ENCODE results near the gene FAM120C. TPM values are rescaled to one million over a fixed set of nuclear protein-coding genes. Genes with fewer than 3 reads are reported as not detected.
A peak's percentile ranks its signal among the peaks of the same experiment; 100 is the strongest.

Gene FAM120C
- total RNA-seq, 1 donor from 2014 or later = 6.3 TPM

GRCh38 chrX:54182194-54182863 lies 725 bp downstream of the FAM120C start:
- Histone ChIP-seq H3K27ac (ENCODE audit: low read depth, low read length) (peak overlapping the region; percentile 76), H3K4me3 (ENCODE audit: low read length in 3 of 3) (peak overlapping the region; percentile 74 to 83 (median 80)), H3K9ac (ENCODE audit: low read depth in 1 of 3, low read length in 3 of 3) (peak overlapping the region; percentile 70 to 88 (median 74)), H3K27me3 (ENCODE audit: control insufficient read depth in 3 of 3, insufficient read depth in 3 of 3, low read length in 3 of 3) (no peaks in the 10 kb centered on the region), H3K9me3 (ENCODE audit: control insufficient read depth in 3 of 3, low read length in 3 of 3) (no peaks in the 10 kb centered on the region), H3K4me1 (ENCODE audit: control insufficient read depth in 3 of 3, insufficient read depth in 3 of 3, low read length in 3 of 3) (peaks cover 18 to 29% (median 22%) of the 10 kb centered on the region in 3 donors), H3K36me3 (ENCODE audit: control insufficient read depth in 3 of 3, insufficient read depth in 3 of 3, low read length in 3 of 3) (no peaks in the 10 kb centered on the region)

GRCh38 chrX:54181202-54181953 lies 1.7 kb downstream of the FAM120C start:
- Histone ChIP-seq H3K4me3 (ENCODE audit: low read length in 3 of 3) (peak overlapping the region; percentile 74 to 83 (median 80)), H3K27ac (ENCODE audit: low read depth, low read length) (no peak overlapping the region), H3K36me3 (ENCODE audit: control insufficient read depth in 3 of 3, insufficient read depth in 3 of 3, low read length in 3 of 3) (no peaks in the 10 kb centered on the region), H3K9me3 (ENCODE audit: control insufficient read depth in 3 of 3, low read length in 3 of 3) (no peaks in the 10 kb centered on the region), H3K9ac (ENCODE audit: low read depth in 1 of 3, low read length in 3 of 3) (peak overlapping the region in 2 of 3 donors; percentile 35 to 47), H3K27me3 (ENCODE audit: control insufficient read depth in 3 of 3, insufficient read depth in 3 of 3, low read length in 3 of 3) (no peaks in the 10 kb centered on the region), H3K4me1 (ENCODE audit: control insufficient read depth in 3 of 3, insufficient read depth in 3 of 3, low read length in 3 of 3) (peaks cover 18 to 29% (median 22%) of the 10 kb centered on the region in 3 donors)

GRCh38 chrX:54180403-54180802 lies 2.7 kb downstream of the FAM120C start:
- no peaks in the 10 kb centered on the region for H3K36me3 ChIP-seq (ENCODE audit: control insufficient read depth in 3 of 3, insufficient read depth in 3 of 3, low read length in 3 of 3)
- no peaks in the 10 kb centered on the region for H3K27me3 ChIP-seq (ENCODE audit: control insufficient read depth in 3 of 3, insufficient read depth in 3 of 3, low read length in 3 of 3)
- no peak overlapping the region for H3K27ac ChIP-seq (ENCODE audit: low read depth, low read length)
- H3K9me3 ChIP-seq (ENCODE audit: control insufficient read depth in 3 of 3, low read length in 3 of 3) = no peaks in the 10 kb centered on the region
- peak overlapping the region in 1 of 3 donors; percentile 33 for H3K9ac ChIP-seq (ENCODE audit: low read depth in 1 of 3, low read length in 3 of 3)
- peak overlapping the region in 1 of 3 donors; percentile 83 for H3K4me3 ChIP-seq (ENCODE audit: low read length in 3 of 3)
- peaks cover 18 to 29% (median 22%) of the 10 kb centered on the region in 3 donors for H3K4me1 ChIP-seq (ENCODE audit: control insufficient read depth in 3 of 3, insufficient read depth in 3 of 3, low read length in 3 of 3)

- Histone ChIP-seq H3K4me3 (ENCODE audit: low read length in 3 of 3) (peak overlapping the region in 1 of 3 donors; percentile 10), H3K27me3 (ENCODE audit: control insufficient read depth in 3 of 3, insufficient read depth in 3 of 3, low read length in 3 of 3) (no peaks in the 10 kb centered on the region), H3K4me1 (ENCODE audit: control insufficient read depth in 3 of 3, insufficient read depth in 3 of 3, low read length in 3 of 3) (peaks cover 18 to 26% (median 22%) of the 10 kb centered on the region in 3 donors), H3K9me3 (ENCODE audit: control insufficient read depth in 3 of 3, low read length in 3 of 3) (no peaks in the 10 kb centered on the region), H3K9ac (ENCODE audit: low read depth in 1 of 3, low read length in 3 of 3) (no peak overlapping the region), H3K36me3 (ENCODE audit: control insufficient read depth in 3 of 3, insufficient read depth in 3 of 3, low read length in 3 of 3) (no peaks in the 10 kb centered on the region), H3K27ac (ENCODE audit: low read depth, low read length) (no peak overlapping the region)
Observed at GRCh38 chrX:54178100-54178940, 4.7 kb downstream of the FAM120C start.

GRCh38 chrX:54177306-54177705 lies 5.7 kb downstream of the FAM120C start:
- no peak overlapping the region for H3K4me3 ChIP-seq (ENCODE audit: low read length in 3 of 3)
- H3K4me1 ChIP-seq (ENCODE audit: control insufficient read depth in 3 of 3, insufficient read depth in 3 of 3, low read length in 3 of 3) = peaks cover 18 to 26% (median 22%) of the 10 kb centered on the region in 3 donors
- no peaks in the 10 kb centered on the region for H3K9me3 ChIP-seq (ENCODE audit: control insufficient read depth in 3 of 3, low read length in 3 of 3)
- H3K9ac ChIP-seq (ENCODE audit: low read depth in 1 of 3, low read length in 3 of 3) = no peak overlapping the region
- H3K27me3 ChIP-seq (ENCODE audit: control insufficient read depth in 3 of 3, insufficient read depth in 3 of 3, low read length in 3 of 3) = no peaks in the 10 kb centered on the region
- H3K27ac ChIP-seq (ENCODE audit: low read depth, low read length) = no peak overlapping the region
- H3K36me3 ChIP-seq (ENCODE audit: control insufficient read depth in 3 of 3, insufficient read depth in 3 of 3, low read length in 3 of 3) = no peaks in the 10 kb centered on the region

GRCh38 chrX:54173791-54174190 lies 9.3 kb downstream of the FAM120C start:
- no peak overlapping the region for H3K9ac ChIP-seq (ENCODE audit: low read depth in 1 of 3, low read length in 3 of 3)
- no peaks in the 10 kb centered on the region for H3K36me3 ChIP-seq (ENCODE audit: control insufficient read depth in 3 of 3, insufficient read depth in 3 of 3, low read length in 3 of 3)
- H3K27me3 ChIP-seq (ENCODE audit: control insufficient read depth in 3 of 3, insufficient read depth in 3 of 3, low read length in 3 of 3) = no peaks in the 10 kb centered on the region
- H3K9me3 ChIP-seq (ENCODE audit: control insufficient read depth in 3 of 3, low read length in 3 of 3) = no peaks in the 10 kb centered on the region
- peaks cover 0 to 9% (median 8%) of the 10 kb centered on the region in 3 donors for H3K4me1 ChIP-seq (ENCODE audit: control insufficient read depth in 3 of 3, insufficient read depth in 3 of 3, low read length in 3 of 3)
- H3K27ac ChIP-seq (ENCODE audit: low read depth, low read length) = no peak overlapping the region
- H3K4me3 ChIP-seq (ENCODE audit: low read length in 3 of 3) = no peak overlapping the region

- H3K4me1 ChIP-seq (ENCODE audit: control insufficient read depth in 3 of 3, insufficient read depth in 3 of 3, low read length in 3 of 3) = peaks cover 0 to under 1% (median 0%) of the 10 kb centered on the region in 3 donors
- H3K27me3 ChIP-seq (ENCODE audit: control insufficient read depth in 3 of 3, insufficient read depth in 3 of 3, low read length in 3 of 3) = no peaks in the 10 kb centered on the region
- H3K27ac ChIP-seq (ENCODE audit: low read depth, low read length) = no peak overlapping the region
Observed at GRCh38 chrX:54172455-54172854, 10.6 kb downstream of the FAM120C start.

GRCh38 chrX:54171527-54172250 lies 11.4 kb downstream of the FAM120C start:
- Histone ChIP-seq H3K4me1 (ENCODE audit: control insufficient read depth in 3 of 3, insufficient read depth in 3 of 3, low read length in 3 of 3) (no peaks in the 10 kb centered on the region), H3K27me3 (ENCODE audit: control insufficient read depth in 3 of 3, insufficient read depth in 3 of 3, low read length in 3 of 3) (no peaks in the 10 kb centered on the region), H3K36me3 (ENCODE audit: control insufficient read depth in 3 of 3, insufficient read depth in 3 of 3, low read length in 3 of 3) (no peaks in the 10 kb centered on the region), H3K4me3 (ENCODE audit: low read length in 3 of 3) (no peak overlapping the region), H3K27ac (ENCODE audit: low read depth, low read length) (no peak overlapping the region), H3K9me3 (ENCODE audit: control insufficient read depth in 3 of 3, low read length in 3 of 3) (no peaks in the 10 kb centered on the region), H3K9ac (ENCODE audit: low read depth in 1 of 3, low read length in 3 of 3) (no peak overlapping the region)

More at GRCh38 chrX:54172455-54172854, 10.6 kb downstream of the FAM120C start:
- H3K9ac ChIP-seq (ENCODE audit: low read depth in 1 of 3, low read length in 3 of 3) = no peak overlapping the region
- H3K36me3 ChIP-seq (ENCODE audit: control insufficient read depth in 3 of 3, insufficient read depth in 3 of 3, low read length in 3 of 3) = no peaks in the 10 kb centered on the region
- no peak overlapping the region for H3K4me3 ChIP-seq (ENCODE audit: low read length in 3 of 3)
- H3K9me3 ChIP-seq (ENCODE audit: control insufficient read depth in 3 of 3, low read length in 3 of 3) = no peaks in the 10 kb centered on the region

GRCh38 chrX:54171091-54171490 lies 12.0 kb downstream of the FAM120C start:
- Histone ChIP-seq H3K27ac (ENCODE audit: low read depth, low read length) (no peak overlapping the region), H3K9me3 (ENCODE audit: control insufficient read depth in 3 of 3, low read length in 3 of 3) (no peaks in the 10 kb centered on the region), H3K9ac (ENCODE audit: low read depth in 1 of 3, low read length in 3 of 3) (no peak overlapping the region), H3K36me3 (ENCODE audit: control insufficient read depth in 3 of 3, insufficient read depth in 3 of 3, low read length in 3 of 3) (no peaks in the 10 kb centered on the region), H3K4me1 (ENCODE audit: control insufficient read depth in 3 of 3, insufficient read depth in 3 of 3, low read length in 3 of 3) (no peaks in the 10 kb centered on the region), H3K27me3 (ENCODE audit: control insufficient read depth in 3 of 3, insufficient read depth in 3 of 3, low read length in 3 of 3) (no peaks in the 10 kb centered on the region), H3K4me3 (ENCODE audit: low read length in 3 of 3) (no peak overlapping the region)
